Measurements from ENCODE around the gene KIZ. TPM values are rescaled to one million over a fixed set of nuclear protein-coding genes. Genes with fewer than 3 reads are reported as not detected.

The KIZ gene
- total and polyA plus RNA-seq, 2 experiments from 2014 or later = 58.3 to 63.6 TPM

GRCh38 chr20:21134883-21135493, 9.1 kb downstream of the KIZ start:
- peaks cover 24% of the 10 kb centered on the region for H3K4me1 Mint-ChIP-seq
- no peaks in the 10 kb centered on the region for H3K9me3 Mint-ChIP-seq
- Histone ChIP-seq H3K4me2 (no peak overlapping the region), H3K4me1 (ENCODE audit: insufficient read depth) (peaks cover 36% of the 10 kb centered on the region), H3F3A (replicated peaks; ENCODE audit: low read depth) (no peaks in the 10 kb centered on the region), H4K20me1 (replicated peaks; ENCODE audit: insufficient read depth) (0 out of 2 replicates have a peak, but pooled peaks cover 4% of the 10 kb centered on the region), H3K27ac (ENCODE audit: low read depth) (no peak overlapping the region), H3K79me2 (replicated peaks; ENCODE audit: insufficient read depth) (peaks cover 29% of the 10 kb centered on the region), H3K36me3 (ENCODE audit: insufficient read depth) (peaks cover 12% of the 10 kb centered on the region; the same call in 1 of the 2 replicates), H3K27me3 (ENCODE audit: insufficient read depth) (no peaks in the 10 kb centered on the region), H2AFZ (no peak overlapping the region), H3K9me2 (ENCODE audit: insufficient read depth) (no peaks in the 10 kb centered on the region), H3K4me3 (no peak overlapping the region)
- H3K4me3 Mint-ChIP-seq = no peak overlapping the region
- TF ChIP-seq, protein P1, sequence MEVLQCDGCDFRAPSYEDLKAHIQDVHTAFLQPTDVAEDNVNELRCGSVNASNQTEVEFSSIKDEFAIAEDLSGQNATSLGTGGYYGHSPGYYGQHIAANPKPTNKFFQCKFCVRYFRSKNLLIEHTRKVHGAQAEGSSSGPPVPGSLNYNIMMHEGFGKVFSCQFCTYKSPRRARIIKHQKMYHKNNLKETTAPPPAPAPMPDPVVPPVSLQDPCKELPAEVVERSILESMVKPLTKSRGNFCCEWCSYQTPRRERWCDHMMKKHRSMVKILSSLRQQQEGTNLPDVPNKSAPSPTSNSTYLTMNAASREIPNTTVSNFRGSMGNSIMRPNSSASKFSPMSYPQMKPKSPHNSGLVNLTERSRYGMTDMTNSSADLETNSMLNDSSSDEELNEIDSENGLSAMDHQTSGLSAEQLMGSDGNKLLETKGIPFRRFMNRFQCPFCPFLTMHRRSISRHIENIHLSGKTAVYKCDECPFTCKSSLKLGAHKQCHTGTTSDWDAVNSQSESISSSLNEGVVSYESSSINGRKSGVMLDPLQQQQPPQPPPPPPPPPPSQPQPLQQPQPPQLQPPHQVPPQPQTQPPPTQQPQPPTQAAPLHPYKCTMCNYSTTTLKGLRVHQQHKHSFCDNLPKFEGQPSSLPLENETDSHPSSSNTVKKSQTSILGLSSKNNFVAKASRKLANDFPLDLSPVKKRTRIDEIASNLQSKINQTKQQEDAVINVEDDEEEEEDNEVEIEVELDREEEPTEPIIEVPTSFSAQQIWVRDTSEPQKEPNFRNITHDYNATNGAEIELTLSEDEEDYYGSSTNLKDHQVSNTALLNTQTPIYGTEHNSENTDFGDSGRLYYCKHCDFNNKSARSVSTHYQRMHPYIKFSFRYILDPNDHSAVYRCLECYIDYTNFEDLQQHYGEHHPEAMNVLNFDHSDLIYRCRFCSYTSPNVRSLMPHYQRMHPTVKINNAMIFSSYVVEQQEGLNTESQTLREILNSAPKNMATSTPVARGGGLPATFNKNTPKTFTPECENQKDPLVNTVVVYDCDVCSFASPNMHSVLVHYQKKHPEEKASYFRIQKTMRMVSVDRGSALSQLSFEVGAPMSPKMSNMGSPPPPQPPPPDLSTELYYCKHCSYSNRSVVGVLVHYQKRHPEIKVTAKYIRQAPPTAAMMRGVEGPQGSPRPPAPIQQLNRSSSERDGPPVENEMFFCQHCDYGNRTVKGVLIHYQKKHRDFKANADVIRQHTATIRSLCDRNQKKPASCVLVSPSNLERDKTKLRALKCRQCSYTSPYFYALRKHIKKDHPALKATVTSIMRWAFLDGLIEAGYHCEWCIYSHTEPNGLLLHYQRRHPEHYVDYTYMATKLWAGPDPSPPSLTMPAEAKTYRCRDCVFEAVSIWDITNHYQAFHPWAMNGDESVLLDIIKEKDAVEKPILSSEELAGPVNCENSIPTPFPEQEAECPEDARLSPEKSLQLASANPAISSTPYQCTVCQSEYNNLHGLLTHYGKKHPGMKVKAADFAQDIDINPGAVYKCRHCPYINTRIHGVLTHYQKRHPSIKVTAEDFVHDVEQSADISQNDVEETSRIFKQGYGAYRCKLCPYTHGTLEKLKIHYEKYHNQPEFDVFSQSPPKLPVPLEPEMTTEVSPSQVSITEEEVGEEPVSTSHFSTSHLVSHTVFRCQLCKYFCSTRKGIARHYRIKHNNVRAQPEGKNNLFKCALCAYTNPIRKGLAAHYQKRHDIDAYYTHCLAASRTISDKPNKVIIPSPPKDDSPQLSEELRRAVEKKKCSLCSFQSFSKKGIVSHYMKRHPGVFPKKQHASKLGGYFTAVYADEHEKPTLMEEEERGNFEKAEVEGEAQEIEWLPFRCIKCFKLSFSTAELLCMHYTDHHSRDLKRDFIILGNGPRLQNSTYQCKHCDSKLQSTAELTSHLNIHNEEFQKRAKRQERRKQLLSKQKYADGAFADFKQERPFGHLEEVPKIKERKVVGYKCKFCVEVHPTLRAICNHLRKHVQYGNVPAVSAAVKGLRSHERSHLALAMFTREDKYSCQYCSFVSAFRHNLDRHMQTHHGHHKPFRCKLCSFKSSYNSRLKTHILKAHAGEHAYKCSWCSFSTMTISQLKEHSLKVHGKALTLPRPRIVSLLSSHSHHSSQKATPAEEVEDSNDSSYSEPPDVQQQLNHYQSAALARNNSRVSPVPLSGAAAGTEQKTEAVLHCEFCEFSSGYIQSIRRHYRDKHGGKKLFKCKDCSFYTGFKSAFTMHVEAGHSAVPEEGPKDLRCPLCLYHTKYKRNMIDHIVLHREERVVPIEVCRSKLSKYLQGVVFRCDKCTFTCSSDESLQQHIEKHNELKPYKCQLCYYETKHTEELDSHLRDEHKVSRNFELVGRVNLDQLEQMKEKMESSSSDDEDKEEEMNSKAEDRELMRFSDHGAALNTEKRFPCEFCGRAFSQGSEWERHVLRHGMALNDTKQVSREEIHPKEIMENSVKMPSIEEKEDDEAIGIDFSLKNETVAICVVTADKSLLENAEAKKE (CRISPR knock-in tag; IDR thresholded peaks at IDR 0.05) = no peak
- TF ChIP-seq REST (IDR thresholded peaks at IDR 0.05; ENCODE audit: unreplicated experiment) (no peak), NANOG (IDR thresholded peaks at IDR 0.05; ENCODE audit: borderline replicate concordance) (no peak), CREB1 (CRISPR knock-in tag; IDR thresholded peaks at IDR 0.05; ENCODE audit: low read depth) (no peak), ZNF114 (CRISPR knock-in tag; IDR thresholded peaks at IDR 0.05) (no peak), EZH2 (IDR thresholded peaks at IDR 0.05; ENCODE audit: low read depth, unreplicated experiment) (no peak)
- H3K27me3 Mint-ChIP-seq (ENCODE audit: insufficient read depth, low read depth, poor library complexity) = peaks cover 6% of the 10 kb centered on the region
- H3K36me3 Mint-ChIP-seq (ENCODE audit: low read depth) = peaks cover 18% of the 10 kb centered on the region; the same call in 2 of the 3 replicates
- DNase-seq (ENCODE audit: low spot score) = no peak
- ATAC-seq = no peak
- H3K27ac Mint-ChIP-seq = no peak overlapping the region

Data from GM23338 (cell line).